GM13977 (cell line): ENCODE data around the gene GGTLC3.
"Not testable (repeated sequence)": the region's sequence is repeated elsewhere in the genome, so short reads cannot be mapped to it uniquely, and the experiment has no call there.

Experiments
- DNase-seq: peaks from one replicate; pipeline ENCODE4 v3.0.0; 2012; ENCODE audit warnings: low spot score
- in situ Hi-C: fragments of 300-500 bp; cut with MboI; formaldehyde crosslinking; loops from one replicate; pipeline ENCODE4 v1.12.0; 2022; ENCODE audit warnings: low sequenced_read_pairs, low pct_unique_long_range_greater_than_20kb, mixed read lengths, inconsistent platforms; ENCODE audit not compliant: unreplicated experiment

The GGTLC3 gene

GRCh38 chr22:18518061-18518460 is at the start of gene GGTLC3:
GGTLC3 (minus strand) TSS chr22:18518161; CDS start chr22:18517897, 264 bp downstream.
- DNase-seq, in situ Hi-C loops: not testable (repeated sequence)

DNA sequence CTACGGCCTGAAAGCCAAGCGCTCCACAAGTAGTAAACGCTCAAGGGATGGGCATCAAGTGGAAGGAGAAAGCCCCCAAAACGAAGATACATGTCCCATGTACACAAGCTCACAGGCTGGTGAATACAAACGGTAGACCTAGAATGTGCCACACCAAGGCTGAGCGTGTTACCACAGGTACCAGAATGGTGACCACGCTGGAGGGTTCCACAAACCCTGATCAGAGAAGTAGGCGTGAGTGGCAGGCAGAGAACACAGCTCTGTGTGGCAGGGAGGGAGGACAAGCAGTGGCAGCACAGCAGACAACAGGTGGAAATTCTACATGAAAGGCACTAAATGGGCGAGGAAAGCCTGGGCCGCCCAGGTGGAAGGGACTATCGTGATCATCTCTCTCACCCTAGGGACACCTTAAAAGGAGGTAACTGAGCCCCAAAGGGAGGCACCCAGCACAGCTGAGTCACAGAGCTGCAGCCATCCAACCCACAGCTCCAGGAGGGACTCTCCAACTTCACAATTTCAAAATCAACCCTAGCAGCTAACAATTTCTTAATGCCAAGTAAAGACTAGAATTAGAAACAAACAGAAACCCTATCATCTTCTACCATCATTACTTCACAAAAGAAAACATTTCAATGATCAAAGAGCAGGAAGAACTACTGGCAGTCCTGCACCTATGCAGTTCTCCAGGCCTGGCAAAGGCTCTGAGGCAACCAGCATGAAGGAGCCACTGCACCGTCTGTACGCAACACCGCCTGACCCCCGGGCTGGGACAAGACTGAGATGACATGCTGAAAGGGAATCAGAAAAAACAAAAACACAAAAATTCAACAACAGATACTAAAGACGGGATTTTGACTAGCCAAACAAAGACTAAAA is 42.4 kb upstream of the GGTLC3 start:
- DNase-seq, in situ Hi-C loops: not testable (repeated sequence)

GRCh38 chr22:18558939-18559338 is 41.0 kb upstream of the GGTLC3 start:
- in situ Hi-C loops, DNase-seq: not testable (repeated sequence)

- DNase-seq, in situ Hi-C loops: not testable (repeated sequence)
Observed at GRCh38 chr22:18558516-18558915, 40.6 kb upstream of the GGTLC3 start.

GRCh38 chr22:18554280-18555256 is 36.6 kb upstream of the GGTLC3 start:
- DNase-seq, in situ Hi-C loops: not testable (repeated sequence)

DNA sequence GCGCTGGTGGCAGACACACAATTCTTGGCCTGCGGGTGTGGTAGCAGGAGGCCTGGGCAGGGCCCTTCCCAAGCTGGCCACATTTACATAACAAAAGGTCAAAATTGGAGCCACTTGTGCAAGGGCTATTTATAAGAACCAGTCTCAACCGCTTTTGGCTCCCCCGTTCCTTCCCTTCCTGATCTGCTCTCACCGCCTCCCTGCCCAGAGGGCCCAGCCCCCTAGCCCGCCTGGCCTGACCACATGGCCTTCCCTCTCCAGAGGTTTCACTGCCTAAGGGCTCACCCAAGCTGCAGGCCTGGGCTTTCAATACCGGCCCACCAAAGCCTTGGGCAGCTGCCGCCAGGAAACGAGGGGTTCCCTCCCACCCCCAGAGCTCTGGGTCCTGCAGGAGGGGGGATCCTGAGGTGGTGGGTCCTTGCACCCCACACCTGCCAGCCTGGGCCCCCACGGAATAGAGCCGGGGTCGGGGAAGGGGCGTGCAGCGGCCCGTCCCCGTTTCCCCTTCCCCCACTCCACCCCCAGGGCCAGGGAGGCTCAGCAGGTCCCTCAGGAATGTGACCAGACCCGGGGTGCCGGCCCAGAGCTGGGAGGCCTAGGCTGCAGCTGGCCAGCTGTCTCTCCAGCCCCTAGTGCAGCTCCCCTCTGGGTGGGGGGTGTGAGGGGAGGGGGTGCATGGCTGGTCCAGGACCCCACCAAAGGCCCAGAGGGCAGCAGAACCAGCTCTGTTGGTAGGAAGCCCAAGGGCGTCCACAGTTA is 35.1 kb upstream of the GGTLC3 start:
- in situ Hi-C loops, DNase-seq: not testable (repeated sequence)

- in situ Hi-C loops, DNase-seq: not testable (repeated sequence)
Observed at GRCh38 chr22:18551046-18551445, 33.1 kb upstream of the GGTLC3 start.

- in situ Hi-C loops, DNase-seq: not testable (repeated sequence)
Observed at GRCh38 chr22:18549458-18550179, 31.7 kb upstream of the GGTLC3 start.

GRCh38 chr22:18544615-18545014 is 26.7 kb upstream of the GGTLC3 start:
- in situ Hi-C loops, DNase-seq: not testable (repeated sequence)

- in situ Hi-C loops, DNase-seq: not testable (repeated sequence)
Observed at GRCh38 chr22:18543400-18543799, 25.4 kb upstream of the GGTLC3 start.

- in situ Hi-C loops, DNase-seq: not testable (repeated sequence)
Observed at GRCh38 chr22:18539994-18540393, 22.0 kb upstream of the GGTLC3 start.

GRCh38 chr22:18534315-18534714 is 16.4 kb upstream of the GGTLC3 start:
- in situ Hi-C loops, DNase-seq: not testable (repeated sequence)

DNA sequence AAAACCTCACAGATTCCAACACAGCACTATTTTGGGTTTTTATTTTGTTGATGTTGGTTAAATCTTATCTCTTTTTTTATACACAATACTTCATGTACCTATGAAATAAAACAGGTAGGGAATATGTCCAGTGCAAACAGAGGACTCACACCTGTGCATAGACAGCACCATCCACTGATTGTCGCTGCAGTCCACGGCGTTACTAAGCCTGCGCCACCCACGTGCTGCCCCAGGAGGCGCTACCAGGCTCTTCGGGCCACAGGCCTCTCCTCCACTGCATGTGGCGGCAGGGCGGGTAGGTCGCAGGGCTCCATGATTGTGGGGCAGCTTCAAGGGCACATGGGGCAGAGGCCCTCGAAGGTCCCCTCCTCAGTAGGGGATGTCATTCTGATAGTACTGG is 15.7 kb upstream of the GGTLC3 start:
- DNase-seq, in situ Hi-C loops: not testable (repeated sequence)

DNA sequence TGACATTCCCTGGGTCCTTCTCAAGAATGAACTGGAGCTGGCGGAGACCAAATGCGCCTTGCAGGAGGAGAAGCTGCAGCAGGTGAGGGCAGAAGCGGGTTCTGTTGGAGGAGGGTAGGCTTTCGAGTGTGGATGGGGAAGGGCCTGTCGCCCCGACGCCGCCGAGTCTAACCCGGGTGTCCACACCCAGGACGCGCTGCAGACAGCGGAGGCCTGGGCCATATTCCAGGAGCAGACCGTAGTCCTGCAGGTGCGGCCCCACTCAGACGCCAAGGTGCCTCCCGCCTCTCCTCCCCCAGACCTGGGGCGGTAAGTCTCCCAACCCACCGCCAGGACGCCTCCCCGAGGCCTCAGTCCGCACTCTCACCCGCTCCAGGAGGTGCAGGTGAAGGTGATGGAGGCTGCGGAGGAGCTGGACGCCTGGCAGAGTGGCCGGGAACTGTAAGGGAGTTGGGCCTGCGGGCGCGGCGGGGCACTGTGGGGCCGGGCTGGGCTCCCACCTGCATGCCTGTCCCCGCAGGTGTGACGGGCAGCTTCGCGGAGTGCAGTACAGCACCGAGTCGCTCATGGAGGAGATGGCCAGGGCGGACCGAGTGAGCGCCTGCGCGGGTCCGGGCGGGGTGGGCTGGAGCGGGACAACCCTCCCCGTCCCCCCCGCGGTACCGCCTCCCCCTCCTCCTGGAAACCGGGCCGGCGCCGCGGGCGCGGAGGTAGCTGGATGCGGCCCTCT is 11.6 kb upstream of the GGTLC3 start:
- in situ Hi-C loops, DNase-seq: not testable (repeated sequence)

- DNase-seq, in situ Hi-C loops: not testable (repeated sequence)
Observed at GRCh38 chr22:18528597-18529415, 10.8 kb upstream of the GGTLC3 start.
